NCI-H1930 (cell line): ENCODE measurements around the gene NLE1.
A peak's percentile ranks its signal among the peaks of the same experiment; 100 is the strongest.
"Not testable (repeated sequence)": the region's sequence is repeated elsewhere in the genome, so short reads cannot be mapped to it uniquely, and the experiment has no call there.

Experiments
- DNase-seq, 2 experiments: peaks; one replicate each; lab custom pipeline; 2025; lab: John Stamatoyannopoulos, UW

NLE1 gene

GRCh38 chr17:35127751-35128514, 14.2 kb downstream of the NLE1 start:
- no peak for DNase-seq

DNA sequence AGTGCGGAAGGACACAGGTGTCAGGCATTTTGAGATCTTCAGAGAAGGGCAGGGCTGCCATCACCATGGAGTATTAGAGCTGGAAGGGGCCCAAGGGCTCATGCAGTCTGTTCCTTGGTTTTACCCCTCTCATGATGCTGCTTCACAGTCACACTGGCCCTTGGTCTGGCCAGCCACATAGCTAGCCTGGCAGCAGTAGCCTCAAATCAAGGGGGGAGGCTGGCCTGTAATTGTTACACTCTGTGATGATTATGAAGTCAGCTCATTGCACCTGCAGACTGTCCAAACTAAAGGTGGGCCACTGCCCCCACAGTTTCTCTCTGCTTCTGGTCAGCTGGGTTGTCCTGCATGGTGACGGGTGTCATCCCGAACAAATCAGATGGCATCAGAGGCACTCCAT, 20.8 kb downstream of the NLE1 start, which contains the start of gene FNDC8:
TSS of gene FNDC8 (plus strand) at position 301 of the 400 bp plus-strand sequence. CDS start at position 380, 79 bp downstream.
- DNase-seq, result no peak

- peak; percentile 60 to 72 for DNase-seq
Measured at GRCh38 chr17:35119370-35120165, 22.5 kb downstream of the NLE1 start, which contains the start of gene RAD51D. RAD51D (minus strand) TSS chr17:35119860; CDS start chr17:35119613, 247 bp downstream.

DNA sequence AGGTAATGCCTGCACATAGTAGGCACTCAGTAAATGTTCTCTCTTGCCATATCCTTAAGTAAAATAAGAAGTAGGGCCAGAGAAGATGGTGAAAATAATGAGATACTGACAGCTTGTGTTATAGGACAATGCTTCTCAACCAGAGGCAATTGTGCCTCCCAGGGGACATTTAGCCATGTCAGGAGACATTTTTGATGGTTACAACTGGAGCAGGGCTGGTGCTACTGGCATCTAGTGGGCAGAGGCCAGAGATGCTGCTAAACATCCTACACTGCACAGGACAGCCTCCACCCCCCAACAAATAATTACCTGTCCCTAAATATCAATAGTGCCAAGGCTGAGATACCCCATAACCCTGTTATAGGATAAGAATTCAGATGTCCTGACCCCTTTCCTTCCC, 24.1 kb downstream of the NLE1 start:
- DNase-seq, result no peak

GRCh38 chr17:35116845-35117244, 25.3 kb downstream of the NLE1 start:
- no peak for DNase-seq

GRCh38 chr17:35110791-35111190, 31.3 kb downstream of the NLE1 start:
- DNase-seq, result not testable (repeated sequence)

DNA sequence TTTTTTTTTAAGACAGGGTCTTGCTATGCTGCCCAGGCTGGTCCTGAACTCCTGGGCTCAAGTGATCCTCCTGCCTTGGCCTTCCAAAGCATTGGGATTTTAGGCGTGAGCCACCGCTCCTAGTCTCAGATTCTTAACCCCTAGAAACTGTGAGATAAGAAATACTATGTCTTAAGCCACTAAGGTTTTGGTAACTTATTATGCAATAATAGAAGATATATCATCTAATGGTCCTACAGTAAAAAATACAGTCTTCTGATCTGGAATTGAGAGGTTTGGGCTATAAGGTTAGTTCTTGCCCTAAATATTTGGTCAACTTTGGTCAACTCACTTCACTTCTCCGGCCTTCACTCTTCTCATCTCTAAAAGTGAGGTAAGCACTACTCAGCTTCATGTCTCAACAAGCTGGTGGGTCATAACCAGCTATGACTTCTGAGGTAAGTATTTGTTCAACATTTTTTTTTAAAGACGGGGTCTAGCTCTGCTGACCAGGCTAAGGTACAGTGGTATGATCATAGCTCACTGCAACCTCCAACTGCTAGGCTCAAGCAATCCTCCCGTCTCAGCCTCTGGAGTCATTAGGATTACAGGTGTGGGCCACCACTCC, 37.2 kb downstream of the NLE1 start:
- DNase-seq, result no peak

DNA sequence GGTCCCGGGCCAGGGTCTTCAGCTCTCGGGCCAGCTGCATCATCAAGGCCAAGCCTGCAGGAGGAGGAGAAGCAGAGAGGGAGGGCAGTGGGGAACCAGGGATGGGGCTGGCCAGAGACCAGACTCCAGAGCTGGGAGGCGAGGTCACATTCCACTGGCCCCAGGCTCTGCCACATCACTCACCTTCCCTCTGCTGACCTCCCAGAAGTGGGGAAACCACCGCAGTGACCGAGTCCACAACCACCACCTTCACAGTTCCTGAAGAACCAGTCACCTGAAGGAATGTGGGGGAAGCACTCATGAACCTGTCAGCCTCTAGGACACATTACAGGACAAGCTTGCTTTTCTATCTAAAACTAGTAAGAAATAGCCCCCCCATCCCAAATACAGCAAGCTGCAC, 38.8 kb downstream of the NLE1 start:
- no peak for DNase-seq

DNA sequence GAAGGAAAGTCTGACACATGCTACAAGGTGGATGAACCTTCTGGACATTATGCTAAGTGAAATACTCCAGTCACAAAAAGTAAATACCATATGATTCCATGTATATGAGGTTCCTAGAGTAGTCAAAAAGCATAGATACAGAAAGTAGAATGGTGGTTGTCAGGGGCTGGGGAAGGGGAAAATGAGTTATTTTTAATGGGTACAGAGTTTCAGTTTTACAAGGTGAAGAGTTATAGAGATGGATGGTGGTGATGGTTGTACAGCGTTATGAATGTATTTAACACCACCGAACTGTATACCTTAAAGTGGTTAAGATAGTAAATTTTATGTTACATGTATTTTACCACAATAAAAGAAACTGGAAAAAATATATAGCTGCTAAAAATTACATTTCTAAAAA, 40.4 kb downstream of the NLE1 start:
- DNase-seq, result no peak

DNA sequence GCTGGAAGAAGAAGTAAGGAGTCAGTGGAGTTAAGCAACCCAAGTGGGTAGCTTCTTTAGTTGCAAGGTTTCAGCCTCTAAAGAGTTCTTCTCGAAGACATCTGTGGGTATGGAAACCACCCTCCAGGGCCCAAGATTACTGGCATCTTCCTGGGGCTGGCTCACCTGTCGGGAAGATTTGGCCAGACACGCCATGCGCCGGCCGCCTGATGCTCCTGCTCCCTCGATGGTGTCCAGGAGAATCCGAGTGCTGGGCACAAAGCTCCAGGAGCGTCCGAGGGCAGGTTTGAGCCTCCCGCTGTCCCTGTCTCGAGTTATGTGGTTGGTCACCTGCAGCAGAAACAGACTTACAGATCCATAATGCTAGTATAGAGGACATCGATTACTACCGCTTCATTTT, 41.1 kb downstream of the NLE1 start:
- DNase-seq, result no peak

DNA sequence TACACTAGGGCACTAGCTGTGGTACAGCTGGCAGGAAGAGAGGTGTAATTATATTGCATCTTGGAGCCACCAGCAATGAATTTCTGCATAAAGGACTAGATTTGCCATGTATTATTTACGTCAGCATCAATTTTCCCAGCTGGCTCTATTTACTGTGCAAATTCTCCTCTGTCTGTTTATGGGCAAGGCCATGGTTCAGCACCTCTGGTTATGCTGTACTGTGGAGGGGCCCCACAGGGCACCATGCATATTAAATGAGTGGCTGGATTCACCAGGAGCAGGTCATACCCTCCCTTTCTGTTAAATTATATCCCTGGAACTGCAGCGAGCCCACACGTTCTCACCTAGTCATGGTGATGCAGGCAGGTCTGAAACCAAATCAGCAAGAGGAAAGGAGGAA, 42.2 kb downstream of the NLE1 start:
- no peak for DNase-seq

DNA sequence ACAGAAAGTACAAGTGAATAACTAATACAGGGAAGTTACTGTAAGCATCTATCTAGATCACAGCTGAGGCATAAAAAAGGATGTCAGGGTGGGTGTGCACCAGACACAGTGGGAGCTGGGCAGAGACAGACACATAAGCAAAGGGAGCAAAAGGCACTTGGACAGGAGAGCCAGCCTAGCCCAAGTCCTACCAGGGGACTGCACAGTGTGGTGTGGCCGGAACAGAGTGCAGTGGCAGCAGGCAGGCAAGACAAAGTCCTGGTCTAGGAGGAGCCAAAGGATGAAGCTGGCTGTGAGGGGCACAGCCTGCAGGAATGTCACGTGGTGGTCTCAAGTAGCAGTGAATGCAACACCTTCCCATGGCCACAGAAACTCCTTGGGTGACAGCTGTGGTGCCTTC, 44.3 kb downstream of the NLE1 start:
- DNase-seq, result no peak

GRCh38 chr17:35095741-35096140, 46.4 kb downstream of the NLE1 start:
- DNase-seq, result no peak

DNA sequence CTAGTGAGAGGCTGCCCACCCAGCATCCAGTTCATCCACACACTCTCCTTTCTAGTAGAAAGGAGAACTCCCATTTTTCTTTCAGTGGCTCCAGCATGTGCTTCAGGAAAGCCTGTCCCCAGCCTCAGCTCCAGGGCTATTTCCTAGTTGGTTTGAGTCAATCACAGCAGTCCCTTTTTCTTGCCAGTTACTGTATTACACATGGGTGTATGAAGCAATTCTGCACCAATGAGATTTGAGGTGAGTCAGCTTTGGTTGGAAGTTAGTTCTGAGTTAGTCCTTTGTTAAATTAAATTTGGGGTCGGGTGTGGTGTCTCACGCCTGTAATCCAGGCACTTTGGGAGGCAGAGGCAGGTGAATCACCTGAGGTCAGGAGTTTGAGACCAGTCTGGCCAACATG, 47.2 kb downstream of the NLE1 start:
- DNase-seq, result no peak

GRCh38 chr17:35090707-35091106, 51.4 kb downstream of the NLE1 start:
- DNase-seq, result not testable (repeated sequence)

DNA sequence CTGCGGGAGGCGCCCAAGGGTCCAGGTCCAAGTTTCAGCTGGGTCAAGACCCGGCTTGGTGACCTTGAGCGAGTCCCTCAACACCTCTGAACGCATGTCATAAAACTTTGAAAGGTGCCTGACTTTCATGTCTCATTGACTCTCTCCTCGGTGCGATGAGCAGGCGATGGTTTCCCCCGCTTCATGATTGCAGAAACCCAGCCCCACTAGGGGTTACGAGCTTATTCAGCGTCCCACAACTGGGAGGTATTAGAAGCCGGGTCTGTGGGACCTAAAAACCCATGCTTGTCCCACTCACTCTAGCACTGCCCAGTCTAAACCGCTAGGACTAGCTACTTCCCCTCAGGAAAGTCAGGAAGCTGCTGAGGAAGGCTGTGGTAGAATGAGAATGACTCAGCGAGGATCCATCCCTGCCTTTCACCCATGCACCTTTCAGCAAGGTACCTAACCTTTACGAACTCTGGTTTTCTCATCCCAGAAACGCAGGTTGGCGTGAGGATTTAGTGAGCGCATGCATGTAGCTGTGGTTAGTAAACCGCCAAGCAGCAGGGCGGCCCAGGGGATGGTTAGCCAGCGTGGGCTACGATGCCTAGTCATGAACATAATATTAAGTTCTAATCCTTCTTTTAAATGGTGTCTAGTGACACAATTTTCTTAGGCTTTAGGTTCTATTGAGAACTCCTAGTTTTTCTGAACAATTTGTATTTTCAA, 52.4 kb downstream of the NLE1 start:
- peak; percentile 22 to 29 for DNase-seq

DNA sequence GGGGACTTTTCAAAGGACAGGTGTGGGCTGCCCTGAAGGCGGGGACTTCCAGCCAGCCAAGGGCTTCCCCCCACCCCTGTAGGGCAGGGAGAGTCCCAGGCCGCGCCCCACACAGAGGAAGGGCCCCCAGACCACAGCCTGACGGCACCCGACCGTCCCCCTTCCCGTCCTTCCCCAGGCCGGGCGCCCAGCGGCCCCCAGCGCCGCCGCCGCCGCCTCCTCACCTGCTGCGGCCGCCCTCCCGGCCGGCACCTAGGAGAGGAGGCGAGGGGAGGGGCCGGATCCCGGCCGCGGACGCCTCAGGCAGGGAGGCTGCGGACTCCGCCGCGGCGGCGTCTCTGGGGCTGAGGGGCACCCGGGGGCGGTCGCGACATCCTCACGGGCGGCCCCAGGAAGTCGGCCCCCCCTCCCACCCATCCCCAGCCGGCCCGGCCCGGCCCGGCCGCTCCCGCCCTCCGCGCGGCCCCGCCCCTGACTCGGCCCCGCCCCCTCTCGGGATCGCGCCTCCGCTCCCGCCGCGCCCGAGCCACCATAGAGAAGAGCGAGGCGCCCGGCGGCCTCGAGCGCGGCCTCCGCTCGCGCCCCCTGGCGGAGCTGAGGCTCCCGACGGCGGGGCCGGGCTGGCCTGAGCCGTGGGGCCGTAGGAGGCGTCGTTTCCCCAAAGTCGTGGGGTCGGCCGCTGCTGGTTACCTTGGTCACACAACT, 53.1 kb downstream of the NLE1 start:
- DNase-seq, result peak; percentile 67 to 87

GRCh38 chr17:35088356-35088880, 53.7 kb downstream of the NLE1 start:
- no peak for DNase-seq

DNA sequence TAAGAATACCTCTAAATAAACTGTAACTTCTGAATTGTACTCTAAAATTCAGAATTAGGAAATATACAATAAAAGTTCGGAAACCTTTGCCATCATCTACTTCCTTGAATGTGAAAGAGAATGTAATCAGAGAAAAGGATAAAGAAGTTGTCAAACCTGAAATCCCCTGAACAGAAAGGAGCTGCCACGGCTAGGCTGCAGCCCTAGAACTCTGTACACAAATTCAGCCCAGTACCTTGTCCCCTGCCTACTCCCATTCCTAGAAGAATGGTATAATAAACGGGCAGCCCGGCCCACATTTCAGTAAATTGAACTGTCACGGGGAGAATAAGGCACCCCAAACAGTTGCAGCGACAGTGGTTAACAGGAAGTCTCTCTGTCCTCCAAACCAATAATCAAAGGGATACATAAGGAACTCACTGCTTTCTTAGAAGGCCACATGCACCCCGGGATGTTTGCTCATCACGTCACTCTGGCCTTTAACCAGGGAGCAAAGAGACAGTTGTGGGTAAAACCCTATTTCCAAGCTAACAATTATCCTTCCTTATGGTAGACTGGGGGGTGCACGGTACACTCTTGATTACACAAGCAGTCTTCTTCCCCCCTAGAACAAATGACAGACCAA, 54.3 kb downstream of the NLE1 start:
- DNase-seq, result no peak

DNA sequence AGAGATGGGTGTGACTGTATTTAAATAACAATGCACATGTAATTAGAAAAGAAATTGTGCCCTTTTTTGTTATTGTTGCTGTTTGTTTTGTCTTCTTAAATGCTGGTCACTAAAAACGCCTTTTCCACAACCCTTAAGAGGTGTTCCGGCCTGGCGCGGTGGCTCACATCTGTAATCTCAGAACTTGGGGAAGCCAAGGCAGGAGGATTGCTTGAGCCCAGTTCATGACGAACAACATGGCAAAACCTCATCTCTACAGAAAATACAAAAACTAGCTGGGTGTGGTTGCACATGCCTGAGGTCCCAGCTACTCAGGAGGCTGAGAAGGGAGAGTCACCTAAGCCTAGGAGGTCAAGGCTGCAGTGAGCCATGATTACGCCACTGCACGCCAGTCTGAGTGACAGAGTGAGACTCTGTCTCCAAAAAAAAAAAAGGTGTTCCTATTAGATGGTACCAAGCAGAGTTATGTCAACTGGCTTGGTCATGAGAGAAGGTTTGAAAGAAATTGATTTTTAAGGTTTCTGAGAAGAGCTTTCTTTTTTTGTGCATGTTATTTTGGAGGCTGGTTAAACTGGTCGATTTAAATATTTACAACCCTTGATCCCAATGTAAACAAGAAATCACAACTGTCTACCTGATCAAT, 55.1 kb downstream of the NLE1 start:
- DNase-seq, result no peak
